GM12875 (cell line): ENCODE results near the gene ZCCHC17.
A peak's percentile ranks its signal among the peaks of the same experiment; 100 is the strongest.

Source experiments
- H3K4me3 ChIP-seq: one replicate; pipeline ENCODE4 v1.5.1; 2011; ENCODE audit warnings: low read depth, low read length, control low read depth
- TF ChIP-seq, protein P1 (sequence below): IDR thresholded peaks from 2 replicates; pipeline ENCODE4 v1.5.1; 2011; ENCODE audit warnings: low read depth, mild to moderate bottlenecking, control low read depth, inconsistent platforms, low read length, moderate library complexity, borderline replicate concordance; ENCODE audit not compliant: insufficient read depth

The ZCCHC17 gene

GRCh38 chr1:31326461-31326860 is 29.6 kb downstream of the ZCCHC17 start:
- TF ChIP-seq, protein P1, sequence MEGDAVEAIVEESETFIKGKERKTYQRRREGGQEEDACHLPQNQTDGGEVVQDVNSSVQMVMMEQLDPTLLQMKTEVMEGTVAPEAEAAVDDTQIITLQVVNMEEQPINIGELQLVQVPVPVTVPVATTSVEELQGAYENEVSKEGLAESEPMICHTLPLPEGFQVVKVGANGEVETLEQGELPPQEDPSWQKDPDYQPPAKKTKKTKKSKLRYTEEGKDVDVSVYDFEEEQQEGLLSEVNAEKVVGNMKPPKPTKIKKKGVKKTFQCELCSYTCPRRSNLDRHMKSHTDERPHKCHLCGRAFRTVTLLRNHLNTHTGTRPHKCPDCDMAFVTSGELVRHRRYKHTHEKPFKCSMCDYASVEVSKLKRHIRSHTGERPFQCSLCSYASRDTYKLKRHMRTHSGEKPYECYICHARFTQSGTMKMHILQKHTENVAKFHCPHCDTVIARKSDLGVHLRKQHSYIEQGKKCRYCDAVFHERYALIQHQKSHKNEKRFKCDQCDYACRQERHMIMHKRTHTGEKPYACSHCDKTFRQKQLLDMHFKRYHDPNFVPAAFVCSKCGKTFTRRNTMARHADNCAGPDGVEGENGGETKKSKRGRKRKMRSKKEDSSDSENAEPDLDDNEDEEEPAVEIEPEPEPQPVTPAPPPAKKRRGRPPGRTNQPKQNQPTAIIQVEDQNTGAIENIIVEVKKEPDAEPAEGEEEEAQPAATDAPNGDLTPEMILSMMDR = no peak
- H3K4me3 ChIP-seq = no peak overlapping the region

DNA sequence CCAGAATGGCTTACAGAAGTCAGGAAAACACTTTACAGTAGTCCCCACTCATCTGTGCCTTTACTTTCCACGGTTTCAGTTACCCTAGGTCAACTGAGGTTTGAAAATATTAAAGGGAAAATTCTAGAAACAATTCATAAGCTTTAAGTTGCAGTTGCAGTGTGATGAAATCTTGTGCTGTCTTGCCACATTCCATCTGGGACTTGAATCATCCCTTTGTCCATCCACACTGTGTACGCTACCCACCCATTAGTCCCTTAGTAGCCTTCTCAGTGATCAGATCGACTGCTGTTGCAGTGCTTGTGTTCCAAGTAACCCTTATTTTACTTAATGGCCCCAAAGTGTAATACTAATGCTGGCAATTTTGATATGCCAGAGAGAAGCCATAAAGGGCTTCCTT is 30.5 kb downstream of the ZCCHC17 start:
- no peak overlapping the region for H3K4me3 ChIP-seq
- TF ChIP-seq, protein P1 = no peak

- H3K4me3 ChIP-seq = no peak overlapping the region
- TF ChIP-seq, protein P1 = 0 out of 2 replicates have a peak, but pooled peaks have one; percentile 18
Observed at GRCh38 chr1:31335007-31335406, 38.2 kb downstream of the ZCCHC17 start.

DNA sequence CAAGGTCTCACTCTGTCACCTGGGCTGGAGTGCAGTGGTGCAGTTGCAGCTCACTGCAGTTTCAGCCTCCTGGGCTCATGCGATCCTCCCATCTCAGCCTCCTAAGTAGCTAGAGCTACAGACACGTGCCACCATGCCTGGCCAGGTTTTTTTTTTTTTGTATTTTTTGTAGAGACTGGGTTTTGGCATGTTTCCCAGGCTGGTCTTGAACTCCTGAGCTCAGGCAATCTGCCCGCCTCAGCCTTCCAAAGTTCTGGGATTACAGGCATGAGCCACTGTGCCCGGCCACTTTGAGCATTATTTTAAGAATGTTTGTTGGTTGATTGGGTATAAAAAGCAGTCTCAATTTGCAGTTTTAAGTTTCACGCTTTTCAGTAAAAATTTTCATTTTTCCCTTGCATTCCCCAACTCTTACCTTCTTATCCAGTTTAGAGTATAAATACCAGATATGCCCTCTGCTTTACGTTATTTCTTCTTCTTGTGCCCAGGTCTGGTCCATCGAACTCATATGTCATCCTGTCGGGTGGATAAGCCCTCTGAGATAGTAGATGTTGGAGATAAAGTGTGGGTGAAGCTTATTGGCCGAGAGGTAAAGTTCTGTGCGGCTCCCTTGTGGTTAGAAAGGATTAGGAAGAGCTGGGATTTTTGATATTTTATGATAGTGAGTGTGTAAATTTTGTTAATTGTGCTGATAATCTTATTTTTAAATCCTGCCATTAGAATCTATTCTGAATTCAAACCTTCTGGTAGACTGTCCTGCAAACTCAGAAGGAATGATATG is 40.0 kb downstream of the ZCCHC17 start:
- H3K4me3 ChIP-seq = no peak overlapping the region
- TF ChIP-seq, protein P1 = no peak

DNA sequence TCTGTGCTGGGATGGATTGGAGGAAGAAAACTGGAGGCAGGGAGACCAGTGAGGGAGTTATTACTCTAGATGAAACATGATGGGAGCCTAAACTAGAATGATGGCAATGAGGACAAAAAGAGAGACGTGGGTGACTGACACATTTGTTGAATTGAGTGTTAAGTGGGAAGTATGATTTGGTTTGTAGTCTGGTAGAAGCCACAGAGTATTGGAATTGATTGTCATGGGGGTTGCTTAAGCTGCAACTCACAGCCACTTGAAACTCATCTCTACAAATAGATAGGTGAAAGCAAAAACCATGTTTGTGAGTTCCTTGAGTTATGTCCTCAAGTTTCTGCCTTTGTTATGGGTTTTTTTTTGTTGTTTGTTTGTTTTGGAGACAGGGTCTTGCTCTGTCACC is 47.7 kb downstream of the ZCCHC17 start:
- TF ChIP-seq, protein P1 = no peak
- H3K4me3 ChIP-seq = no peak overlapping the region

- TF ChIP-seq, protein P1 = no peak
Observed at GRCh38 chr1:31345635-31346034, 48.8 kb downstream of the ZCCHC17 start.

DNA sequence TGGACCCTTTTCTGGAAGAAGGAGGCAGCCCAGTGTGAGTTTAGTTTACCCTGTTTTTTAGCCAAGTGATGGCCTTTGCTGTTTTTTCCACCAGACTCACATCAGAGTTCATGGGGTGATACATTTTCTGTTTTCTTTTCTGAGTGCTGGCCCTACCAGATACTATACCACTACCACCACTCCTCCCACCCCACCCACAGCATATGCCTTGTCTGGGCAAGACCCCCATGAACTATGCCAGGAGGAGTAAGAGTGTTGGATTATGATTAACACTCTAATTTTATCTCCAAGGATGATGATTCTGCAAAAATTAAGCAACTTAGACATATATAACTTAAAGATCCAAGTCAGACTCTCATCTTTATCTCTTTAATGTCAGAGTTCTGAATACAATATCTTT is 50.0 kb downstream of the ZCCHC17 start:
- H3K4me3 ChIP-seq = no peak overlapping the region
- TF ChIP-seq, protein P1 = no peak

More at GRCh38 chr1:31345635-31346034, 48.8 kb downstream of the ZCCHC17 start:
- H3K4me3 ChIP-seq = no peak overlapping the region
